ENCODE measurements around the gene GBA2. TPM values are rescaled to one million over a fixed set of nuclear protein-coding genes. Genes with fewer than 3 reads are reported as not detected.

The GBA2 gene
- total RNA-seq, 1 donor from 2014 or later = 37.9 TPM

GRCh38 chr9:35757226-35757891, 8.3 kb upstream of the GBA2 start:
- DNase-seq (ENCODE audit: low read depth) (peak; percentile 32), FAIRE-seq (no peak)
- Histone ChIP-seq H3K36me3 (ENCODE audit: control insufficient read depth, insufficient read depth, low read length) (peaks cover 7% of the 10 kb centered on the region), H3K27me3 (ENCODE audit: control insufficient read depth, insufficient read depth, low read length) (no peaks in the 10 kb centered on the region), H3K4me3 (ENCODE audit: low read depth, low read length) (peak overlapping the region; percentile 52)
- no peak for TF ChIP-seq CTCF (IDR thresholded peaks at IDR 0.05; ENCODE audit: insufficient read depth, low read length, severe bottlenecking)

- no peak for FAIRE-seq
- DNase-seq (ENCODE audit: low read depth) = peak; percentile 33
Observed at GRCh38 chr9:35756275-35757225, 7.5 kb upstream of the GBA2 start.

GRCh38 chr9:35755071-35755470, 6.0 kb upstream of the GBA2 start:
- no peaks in the 10 kb centered on the region for H3K27me3 ChIP-seq (ENCODE audit: control insufficient read depth, insufficient read depth, low read length)
- H3K4me3 ChIP-seq (ENCODE audit: low read depth, low read length) = no peak overlapping the region
- H3K36me3 ChIP-seq (ENCODE audit: control insufficient read depth, insufficient read depth, low read length) = peaks cover 19% of the 10 kb centered on the region
- no peak for DNase-seq (ENCODE audit: low read depth)
- no peak for TF ChIP-seq CTCF (IDR thresholded peaks at IDR 0.05; ENCODE audit: insufficient read depth, low read length, severe bottlenecking)
- no peak for FAIRE-seq

More at GRCh38 chr9:35756275-35757225, 7.5 kb upstream of the GBA2 start:
- Histone ChIP-seq H3K27me3 (ENCODE audit: control insufficient read depth, insufficient read depth, low read length) (no peaks in the 10 kb centered on the region), H3K36me3 (ENCODE audit: control insufficient read depth, insufficient read depth, low read length) (peaks cover 12% of the 10 kb centered on the region), H3K4me3 (ENCODE audit: low read depth, low read length) (peak overlapping the region; percentile 52)
- peak; percentile 85 for TF ChIP-seq CTCF (IDR thresholded peaks at IDR 0.05; ENCODE audit: insufficient read depth, low read length, severe bottlenecking)

- TF ChIP-seq CTCF (IDR thresholded peaks at IDR 0.05; ENCODE audit: insufficient read depth, low read length, severe bottlenecking) = no peak
- Histone ChIP-seq H3K4me3 (ENCODE audit: low read depth, low read length) (no peak within 1 kb of the TSS), H3K27me3 (ENCODE audit: control insufficient read depth, insufficient read depth, low read length) (no peaks in the 10 kb centered on the region), H3K36me3 (ENCODE audit: control insufficient read depth, insufficient read depth, low read length) (peaks cover 19% of the 10 kb centered on the region)
- DNase-seq (ENCODE audit: low read depth) = no peak
- no peak for FAIRE-seq
Observed at GRCh38 chr9:35754264-35754663, 5.2 kb upstream of the GBA2 start, which contains the start of gene MSMP. Gene MSMP, minus strand, starts transcription at chr9:35754276. Its CDS starts 147 bp downstream, at chr9:35754129.

- no peak for TF ChIP-seq CTCF (IDR thresholded peaks at IDR 0.05; ENCODE audit: insufficient read depth, low read length, severe bottlenecking)
- H3K36me3 ChIP-seq (ENCODE audit: control insufficient read depth, insufficient read depth, low read length) = peaks cover 19% of the 10 kb centered on the region
- H3K4me3 ChIP-seq (ENCODE audit: low read depth, low read length) = no peak overlapping the region
- FAIRE-seq (no peak), DNase-seq (ENCODE audit: low read depth) (no peak)
- H3K27me3 ChIP-seq (ENCODE audit: control insufficient read depth, insufficient read depth, low read length) = no peaks in the 10 kb centered on the region
Observed at GRCh38 chr9:35753466-35753865, 4.4 kb upstream of the GBA2 start.

All from bronchial epithelial cell (primary cell).